ENCODE results near the gene OR10H5.

- TF ChIP-seq CTCF (IDR thresholded peaks at IDR 0.05) (no peak), POLR2A (IDR thresholded peaks at IDR 0.05) (no peak)
These were observed 27.8 kb downstream of the OR10H5 start, which contains the start of gene OR10H1 for GRCh38 chr19:15815306-15815705.
